ENCODE measurements around the gene TRIOBP.

TRIOBP gene

DNA sequence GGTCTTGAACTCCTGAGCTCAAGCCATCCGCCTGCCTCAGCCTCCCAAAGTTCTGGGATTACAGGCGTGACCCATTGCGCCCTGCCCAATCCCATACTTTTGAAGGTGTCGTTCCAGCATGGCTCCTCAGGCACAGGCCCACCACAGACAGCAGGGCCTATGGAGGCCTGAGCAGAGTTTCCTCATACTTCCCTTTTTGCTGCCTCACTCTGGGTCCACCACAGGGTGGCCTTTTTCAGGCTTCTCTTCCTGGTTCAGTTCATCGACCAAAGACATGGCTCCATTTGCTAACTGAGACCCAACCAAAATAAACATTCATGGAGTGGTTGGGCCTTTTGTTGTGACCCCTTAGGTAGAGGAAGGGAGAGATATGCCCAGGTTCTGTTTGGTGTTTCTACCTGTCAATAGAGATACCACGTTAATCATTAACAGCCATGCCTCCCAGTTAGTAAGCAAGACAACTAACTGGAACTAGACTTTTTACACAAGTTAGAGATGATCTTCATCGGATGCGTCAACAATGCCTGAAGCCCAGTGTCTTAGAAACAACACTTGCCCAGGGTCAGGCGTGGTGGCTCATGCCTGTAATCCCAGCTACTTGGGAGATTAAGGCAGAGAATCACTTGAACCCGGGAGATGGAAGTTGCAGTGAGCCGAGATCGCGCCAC is 35.1 kb downstream of the TRIOBP start:
- no peak for DNase-seq

DNA sequence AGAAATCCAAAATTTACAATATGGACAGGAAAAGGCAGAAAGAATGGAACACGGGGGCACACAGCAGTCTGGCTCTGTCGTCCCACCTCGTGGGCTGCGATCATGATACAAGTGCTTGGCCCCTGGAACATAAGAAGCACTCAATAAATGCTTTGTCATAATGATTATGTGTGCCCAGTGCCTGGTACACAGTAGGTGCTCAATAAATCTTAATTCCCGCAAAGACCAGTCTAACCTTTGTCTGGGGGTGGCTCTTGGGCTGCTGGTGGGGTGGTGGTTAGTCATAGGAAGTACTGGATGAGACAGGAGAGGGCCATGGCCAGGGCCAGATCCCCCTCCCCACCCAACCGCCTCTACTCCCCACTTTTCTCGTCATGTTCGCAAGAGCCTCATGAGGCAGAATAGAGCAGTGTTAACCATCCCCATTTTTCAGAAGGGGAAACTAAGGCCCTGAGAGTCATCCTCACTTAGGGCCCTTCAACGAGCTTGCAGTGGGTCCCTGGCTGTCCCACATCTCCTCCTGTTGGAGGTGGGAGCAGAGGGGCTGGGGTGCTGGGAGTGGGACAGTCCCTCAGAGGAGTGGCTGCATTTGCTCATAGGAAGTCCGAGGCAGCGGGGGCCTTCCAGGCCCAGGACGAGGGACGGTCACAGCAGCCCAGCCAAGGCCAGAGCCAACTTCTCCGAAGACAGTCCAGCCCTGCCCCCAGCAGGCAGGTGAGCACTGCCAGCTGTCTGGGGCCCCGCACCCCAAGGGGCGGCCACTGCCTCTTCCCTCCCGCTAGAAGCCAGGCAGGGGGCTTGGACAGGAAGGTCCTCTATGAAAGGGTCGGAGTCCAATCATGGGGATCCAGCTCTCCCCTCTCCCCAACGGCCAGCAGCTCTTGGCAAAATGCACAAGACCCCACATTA is 36.1 kb downstream of the TRIOBP start:
- no peak for DNase-seq

DNA sequence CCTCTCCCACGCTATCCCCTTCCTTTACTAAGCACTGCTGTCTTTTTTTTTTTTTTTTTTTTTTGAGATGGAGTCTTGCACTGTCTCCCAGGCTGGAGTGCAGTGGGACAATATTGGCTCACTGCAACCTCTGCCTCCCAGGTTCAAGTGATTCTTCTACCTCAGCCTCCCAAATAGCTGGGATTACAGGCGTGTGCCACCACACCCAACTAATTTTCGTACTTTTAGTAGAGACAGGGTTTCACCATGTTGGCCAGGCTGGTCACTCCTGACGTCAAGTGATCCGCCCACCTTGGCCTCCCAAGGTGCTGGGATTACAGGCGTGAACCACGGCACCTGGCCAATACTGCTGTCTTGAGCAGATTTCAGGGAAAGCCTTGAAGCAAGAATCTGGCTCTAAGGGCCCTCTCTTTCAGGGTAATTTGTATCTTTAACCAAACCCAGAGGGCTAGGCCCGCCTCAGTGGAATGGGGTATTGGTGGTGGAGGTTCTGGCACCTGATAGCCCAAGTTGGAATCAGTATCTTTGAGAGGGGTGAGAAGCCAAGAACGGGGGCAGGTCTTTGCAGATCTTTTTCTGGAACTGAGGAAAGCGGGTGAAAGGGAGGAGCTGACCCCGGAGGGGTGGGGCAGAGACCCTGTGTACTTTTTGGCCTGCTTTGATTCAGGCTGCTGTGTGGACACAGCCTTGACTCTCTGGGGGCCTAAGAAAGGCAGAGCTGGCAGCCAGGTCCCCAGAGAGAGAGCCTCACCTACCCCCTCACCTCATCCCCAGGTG is 37.0 kb downstream of the TRIOBP start:
- DNase-seq = no peak

DNA sequence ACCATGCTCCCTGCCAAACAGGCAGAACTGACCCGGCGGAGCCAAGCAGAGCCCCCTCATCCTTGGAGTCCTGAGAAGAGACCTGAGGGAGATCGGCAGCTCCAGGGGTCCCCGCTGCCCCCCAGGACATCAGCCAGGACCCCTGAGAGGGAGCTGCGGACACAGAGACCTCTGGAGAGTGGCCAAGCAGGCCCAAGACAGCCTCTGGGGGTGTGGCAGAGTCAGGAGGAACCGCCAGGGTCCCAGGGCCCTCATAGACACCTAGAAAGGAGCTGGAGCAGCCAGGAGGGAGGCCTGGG is 37.5 kb downstream of the TRIOBP start:
- DNase-seq = no peak

DNA sequence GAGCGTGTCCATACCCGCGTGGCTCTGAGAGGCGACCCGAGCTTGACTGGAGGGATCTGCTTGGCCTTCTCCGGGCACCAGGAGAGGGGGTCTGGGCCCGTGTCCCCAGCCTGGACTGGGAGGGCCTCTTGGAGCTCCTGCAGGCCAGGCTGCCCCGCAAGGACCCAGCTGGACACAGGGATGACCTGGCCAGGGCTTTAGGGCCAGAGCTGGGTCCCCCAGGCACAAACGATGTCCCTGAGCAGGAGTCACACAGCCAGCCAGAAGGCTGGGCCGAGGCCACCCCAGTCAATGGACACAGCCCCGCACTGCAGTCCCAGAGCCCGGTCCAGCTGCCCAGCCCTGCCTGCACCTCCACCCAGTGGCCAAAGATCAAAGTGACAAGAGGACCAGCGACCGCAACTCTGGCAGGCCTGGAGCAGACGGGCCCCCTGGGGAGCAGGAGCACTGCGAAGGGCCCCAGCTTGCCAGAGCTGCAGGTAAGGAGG is 38.2 kb downstream of the TRIOBP start:
- no peak for DNase-seq

DNA sequence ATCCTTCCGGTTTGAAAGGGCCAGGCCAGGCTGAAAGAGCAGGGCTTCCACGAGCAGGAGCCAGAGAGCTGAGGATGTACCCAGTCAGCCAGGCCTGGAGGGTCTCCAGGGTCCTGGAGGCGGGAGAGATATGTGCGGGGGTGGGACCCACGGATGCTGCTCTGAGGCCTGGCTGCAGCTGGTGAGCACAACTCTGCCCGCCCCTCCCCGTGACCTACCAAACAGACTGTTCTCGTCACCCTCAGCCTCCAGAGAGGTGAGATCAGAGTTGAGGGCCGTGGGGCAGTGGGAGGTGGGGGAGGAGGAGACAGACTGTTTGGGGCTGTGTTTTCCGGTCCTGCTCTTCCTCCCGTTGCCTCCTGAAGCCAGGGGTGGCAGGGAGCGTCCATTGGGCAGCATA is 42.2 kb downstream of the TRIOBP start:
- no peak for DNase-seq

DNA sequence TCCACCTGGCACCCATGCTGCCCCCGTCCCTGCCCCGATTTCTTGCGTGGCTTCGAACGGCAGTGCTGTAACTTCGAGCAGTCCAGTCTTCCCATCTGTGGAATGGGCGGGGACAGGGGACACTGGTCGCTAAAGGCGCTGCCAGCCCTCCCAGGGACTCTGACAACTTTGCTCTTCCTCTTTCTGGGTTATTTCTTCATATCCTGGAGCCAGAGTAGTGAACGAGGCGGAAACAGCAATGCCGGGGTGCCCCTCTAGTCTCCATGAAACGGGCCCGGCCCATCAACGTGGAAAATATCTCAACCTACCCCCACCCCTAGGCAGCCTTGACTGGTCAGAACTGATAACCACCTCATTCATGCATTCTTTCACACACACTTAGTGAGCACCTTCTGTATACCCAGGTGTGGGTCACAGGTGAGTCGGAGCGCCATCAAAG is 42.8 kb downstream of the TRIOBP start:
- no peak for DNase-seq

DNA sequence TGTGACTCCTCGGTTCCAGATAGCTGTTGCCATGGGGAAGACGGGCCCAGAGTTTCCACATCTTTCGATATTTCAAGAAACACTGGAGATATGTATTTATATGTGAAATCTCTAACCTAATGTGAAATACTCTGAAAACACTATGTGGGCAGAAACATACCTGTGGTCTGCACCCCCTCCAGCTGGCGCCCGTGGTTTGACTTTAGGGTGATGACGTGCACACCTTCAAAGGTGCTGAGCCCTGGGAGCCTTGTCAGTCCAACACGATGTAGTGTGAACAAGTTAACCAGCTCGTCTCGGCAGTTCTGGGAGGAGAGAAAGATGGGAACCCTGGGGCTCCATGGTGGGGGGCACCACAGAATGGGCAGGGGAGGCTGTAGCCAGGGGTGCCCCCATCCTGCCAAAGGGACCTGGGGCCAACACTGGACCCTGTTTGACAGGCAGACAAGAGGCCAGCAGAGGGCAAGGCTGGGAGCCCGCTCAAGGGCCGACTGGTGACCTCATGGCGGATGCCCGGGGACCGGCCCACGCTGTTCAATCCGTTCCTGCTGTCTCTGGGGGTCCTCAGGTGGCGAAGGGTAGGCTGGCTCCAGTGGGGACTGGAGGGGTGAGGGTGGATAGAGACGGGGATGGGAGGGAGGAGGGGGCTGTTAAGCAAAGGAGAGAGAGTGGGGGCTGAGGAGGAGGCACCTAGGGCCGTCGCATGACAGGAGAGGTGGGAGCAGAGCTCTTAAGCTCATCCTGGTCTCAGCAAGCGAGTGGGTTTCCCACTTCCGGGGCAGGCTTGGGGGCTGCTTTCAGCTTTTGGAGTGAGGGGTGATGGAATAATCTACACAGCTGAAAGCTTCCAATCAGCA is 43.8 kb downstream of the TRIOBP start:
- no peak for DNase-seq

DNA sequence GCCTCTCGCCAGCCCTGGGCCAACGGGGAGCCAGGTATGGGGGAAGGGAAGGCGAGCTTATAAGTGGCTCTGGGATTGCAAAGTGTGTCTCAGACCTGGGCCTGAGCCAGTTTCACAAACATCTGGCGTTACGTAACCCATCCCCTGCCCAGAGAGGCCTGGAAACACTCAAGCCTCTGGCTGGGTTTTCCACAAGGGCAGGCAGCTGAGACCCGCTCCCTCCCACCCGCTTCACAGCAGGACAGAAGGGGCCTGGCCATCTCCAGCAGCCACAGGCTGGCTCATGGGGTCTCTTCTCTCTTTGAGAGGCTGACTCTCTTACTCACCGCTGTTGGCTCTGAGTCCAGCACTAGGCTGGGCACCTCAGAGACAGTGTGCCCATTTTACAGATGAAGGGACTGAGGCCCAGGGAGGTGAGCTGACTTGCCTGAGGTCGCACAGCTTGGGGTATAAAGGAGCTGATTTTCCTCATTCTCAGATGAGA is 44.5 kb downstream of the TRIOBP start:
- DNase-seq = no peak

DNA sequence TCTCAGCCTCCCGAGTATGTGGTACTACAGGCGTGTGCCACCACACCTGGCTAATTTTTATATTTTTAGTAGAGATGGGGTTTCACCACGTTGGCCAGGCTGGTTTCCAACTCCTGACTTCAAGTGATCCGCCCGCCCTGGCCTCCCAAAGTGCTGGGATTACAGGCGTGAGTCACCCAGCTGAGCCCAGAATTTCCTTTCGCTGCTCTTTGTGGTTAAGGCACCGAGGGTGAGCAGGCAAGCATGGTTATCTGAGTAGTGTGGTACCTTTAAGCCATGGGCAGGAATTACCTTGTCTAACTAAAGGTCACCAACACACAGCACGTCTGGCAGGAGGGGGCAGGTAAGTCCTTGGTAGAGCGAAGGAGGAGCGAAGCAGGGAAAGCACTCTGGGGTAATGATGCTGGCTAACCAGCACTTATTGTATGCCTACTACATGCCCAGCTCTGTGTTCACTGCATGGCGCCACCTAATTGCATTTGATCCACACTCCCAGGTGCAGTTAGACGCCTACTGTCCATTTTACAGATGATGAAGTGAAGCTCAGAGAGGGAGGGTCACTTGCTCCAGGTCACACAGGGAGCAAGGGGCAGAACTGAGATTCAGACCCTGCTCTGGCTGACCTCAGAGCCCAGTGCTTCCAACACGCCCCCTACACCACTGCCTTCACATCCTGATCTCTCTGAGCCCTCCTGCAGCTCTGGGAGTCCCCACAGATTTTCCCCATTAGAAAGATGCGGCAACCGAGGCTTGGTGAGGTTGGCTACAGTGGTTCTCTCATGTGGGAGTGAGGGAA is 45.7 kb downstream of the TRIOBP start:
- DNase-seq = no peak

DNA sequence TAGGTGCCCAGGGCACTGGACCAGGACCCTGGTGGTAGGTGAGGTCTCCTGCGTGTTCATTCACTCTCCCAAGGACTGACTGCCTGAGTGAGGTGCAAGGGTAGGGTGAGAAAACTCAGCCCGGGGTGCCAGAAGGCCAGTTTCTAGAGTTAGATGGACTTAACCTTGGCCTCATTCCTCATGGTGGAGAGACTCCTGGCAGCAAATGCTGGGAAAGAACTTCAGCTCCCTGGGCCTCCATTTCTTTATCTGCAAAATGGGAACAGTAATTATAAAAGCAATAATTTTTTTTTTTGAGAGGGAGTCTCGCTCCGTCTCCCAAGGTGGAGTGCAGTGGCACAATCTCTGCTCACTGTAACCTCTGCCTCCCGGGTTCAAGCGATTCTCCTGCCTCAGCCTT is 47.7 kb downstream of the TRIOBP start:
- no peak for DNase-seq

DNA sequence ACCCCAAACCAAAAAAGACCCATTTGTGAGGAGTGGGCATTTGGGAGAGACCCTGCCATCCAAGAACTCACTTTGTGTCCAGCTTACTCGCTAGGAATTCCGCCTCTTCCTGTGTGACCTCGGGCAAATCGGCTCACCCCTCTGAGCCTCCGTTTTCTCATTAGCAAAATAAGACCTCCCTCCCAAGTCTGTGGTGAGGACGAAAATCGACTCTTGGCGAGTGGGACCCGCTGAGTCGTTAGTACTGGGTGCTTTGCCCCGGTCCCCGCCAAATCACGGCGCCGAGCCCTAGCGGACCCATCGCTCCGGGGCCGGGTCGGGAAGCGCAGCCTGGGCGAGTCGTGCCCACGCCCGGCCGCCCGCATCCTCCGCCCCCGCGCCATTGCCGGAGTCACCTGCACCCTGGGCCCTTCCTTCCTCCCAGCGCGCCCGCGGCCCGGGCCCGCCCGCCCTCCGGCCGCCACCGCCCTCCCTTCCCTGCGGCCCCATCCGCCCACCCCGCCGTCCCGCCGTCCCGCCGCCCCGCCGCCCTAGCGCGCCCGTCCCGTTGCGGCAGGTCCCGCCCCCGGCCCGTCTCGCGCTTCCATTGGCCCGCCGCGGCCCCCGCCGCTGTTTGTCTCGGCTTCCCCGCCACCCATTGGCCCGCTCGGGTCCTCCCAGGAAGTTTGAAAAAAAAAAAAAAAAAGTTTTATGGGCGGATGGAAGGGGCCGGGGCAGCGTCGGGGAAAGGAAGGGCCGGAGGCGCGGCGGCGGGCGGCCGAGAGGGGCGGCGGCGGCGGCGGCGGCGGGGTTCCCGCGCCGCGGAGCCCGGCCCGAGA is 48.9 kb downstream of the TRIOBP start:
- peak; percentile 84 for DNase-seq

DNA sequence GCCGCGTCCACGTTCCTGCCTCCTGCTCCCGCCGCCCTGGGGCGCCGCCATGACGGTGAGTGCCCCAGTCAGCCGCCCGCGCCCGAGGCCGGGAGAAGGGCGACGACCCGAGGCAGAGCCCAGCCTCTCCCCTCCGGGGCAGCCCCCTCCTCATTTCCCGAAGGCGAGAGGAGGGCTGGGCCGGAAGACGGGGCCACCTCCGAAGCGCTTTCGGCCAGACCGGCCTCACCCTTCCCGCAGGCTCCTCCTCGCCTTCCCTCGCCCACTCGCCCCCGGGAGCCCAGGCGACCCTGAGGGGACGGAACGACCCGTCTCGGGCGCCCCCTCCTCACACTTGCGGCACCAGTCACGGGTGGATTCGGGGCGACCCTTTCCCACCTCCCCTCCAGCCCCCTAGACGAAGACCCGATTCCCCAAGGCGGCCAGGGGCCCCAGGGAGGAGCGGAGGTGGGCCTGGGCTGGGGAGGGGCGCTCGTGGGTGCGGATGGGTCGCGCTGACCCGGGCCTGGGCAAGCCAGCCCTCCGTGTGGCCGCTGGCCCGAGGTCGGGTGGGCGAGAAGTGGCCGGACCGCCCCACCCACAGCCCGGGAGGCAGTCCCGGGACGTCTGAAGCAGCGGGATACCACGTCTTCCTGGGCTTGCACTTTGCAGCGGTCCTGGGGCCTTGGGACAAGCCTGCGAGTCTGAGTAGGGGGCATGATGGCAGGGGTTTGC is 49.7 kb downstream of the TRIOBP start:
- peak; percentile 14 for DNase-seq

DNA sequence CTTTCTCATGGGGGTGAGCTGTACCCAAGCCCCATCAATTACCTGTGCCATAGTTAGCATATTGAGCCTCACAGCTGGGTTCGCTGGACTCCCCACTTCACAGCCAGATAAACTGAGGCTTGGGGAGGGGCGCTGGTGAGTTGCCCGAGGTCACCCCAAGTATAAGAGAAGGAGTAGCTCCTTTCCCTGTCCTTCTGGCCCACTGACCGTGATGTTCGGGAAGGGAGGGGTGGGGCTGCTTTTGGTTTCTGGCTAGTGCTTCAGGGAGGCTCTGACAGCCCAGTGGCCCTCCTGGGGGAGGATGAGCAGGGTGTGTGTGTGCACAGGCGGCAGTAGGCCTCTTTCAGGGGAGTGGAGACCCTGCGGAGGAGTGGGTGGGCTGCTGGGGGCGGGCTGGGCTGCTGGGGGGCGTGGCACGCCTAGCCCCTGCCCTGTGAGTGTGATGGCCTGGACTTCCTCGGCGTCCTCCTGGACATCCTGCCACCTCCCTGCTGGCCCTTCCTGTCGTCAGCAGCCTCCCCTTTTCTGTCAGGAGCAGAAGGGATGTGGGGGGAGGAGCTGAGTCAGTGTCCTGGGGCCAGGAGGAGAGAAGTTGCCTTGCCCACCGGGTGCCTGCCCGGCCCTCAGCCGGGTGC is 50.3 kb downstream of the TRIOBP start:
- DNase-seq = no peak

DNA sequence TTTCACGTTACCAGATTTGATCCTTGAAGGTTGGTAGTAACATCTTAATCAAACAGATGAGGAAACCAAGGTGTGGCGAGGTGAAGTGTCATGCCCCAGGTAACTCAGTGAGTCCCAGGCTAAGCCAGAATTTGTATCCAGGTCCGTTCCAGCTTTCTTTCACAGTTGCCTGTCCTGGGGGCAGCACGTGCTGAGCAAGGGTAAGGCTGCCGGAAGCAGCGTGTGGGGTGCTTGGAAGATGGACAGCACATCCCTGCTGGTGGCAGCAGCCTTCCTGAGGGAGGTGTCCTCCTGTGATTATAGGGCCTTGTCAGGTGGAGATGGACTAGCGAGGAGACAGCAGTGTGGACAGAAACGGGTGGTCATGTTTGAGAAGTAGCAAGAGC is 50.9 kb downstream of the TRIOBP start:
- no peak for DNase-seq

DNA sequence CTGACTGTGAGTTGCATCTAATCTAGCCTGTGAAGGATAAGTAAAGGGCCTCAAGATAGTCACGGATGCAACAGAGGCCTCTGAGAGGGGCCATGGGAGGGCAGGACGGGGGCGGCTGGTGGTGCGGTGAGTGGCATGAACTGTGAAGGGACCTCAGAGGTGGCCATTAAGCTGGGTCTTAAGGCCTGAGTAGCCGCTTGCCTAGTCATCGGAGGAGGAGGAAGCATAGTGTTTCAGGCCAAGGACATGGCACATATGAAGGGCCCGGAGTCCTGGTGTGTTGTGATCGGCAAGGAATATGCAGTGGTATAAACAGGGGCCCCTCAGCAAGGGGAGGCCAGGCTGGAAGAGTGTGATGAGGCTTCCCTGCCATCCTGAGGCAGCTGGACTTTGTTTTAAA is 51.8 kb downstream of the TRIOBP start:
- DNase-seq = no peak

DNA sequence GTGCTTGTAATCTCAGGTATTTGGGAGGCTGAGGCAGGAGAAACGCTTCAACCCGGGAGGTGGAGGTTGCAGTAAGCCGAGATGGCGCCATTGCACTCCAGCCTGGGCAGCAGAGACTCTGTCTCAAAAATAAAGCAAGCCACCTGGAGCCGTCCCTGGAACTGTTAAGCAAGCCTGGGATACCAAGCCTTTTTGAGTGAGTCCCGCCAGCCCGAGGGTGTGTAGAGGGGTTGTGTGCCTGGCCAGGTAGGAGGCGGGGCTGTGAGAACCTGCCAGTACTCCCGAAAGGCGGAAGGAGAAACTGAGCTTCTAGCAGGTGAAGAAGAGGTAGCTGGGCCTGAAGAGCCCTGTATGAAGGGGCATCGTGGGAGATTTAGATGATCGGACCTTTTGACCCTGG is 52.4 kb downstream of the TRIOBP start:
- DNase-seq = no peak

DNA sequence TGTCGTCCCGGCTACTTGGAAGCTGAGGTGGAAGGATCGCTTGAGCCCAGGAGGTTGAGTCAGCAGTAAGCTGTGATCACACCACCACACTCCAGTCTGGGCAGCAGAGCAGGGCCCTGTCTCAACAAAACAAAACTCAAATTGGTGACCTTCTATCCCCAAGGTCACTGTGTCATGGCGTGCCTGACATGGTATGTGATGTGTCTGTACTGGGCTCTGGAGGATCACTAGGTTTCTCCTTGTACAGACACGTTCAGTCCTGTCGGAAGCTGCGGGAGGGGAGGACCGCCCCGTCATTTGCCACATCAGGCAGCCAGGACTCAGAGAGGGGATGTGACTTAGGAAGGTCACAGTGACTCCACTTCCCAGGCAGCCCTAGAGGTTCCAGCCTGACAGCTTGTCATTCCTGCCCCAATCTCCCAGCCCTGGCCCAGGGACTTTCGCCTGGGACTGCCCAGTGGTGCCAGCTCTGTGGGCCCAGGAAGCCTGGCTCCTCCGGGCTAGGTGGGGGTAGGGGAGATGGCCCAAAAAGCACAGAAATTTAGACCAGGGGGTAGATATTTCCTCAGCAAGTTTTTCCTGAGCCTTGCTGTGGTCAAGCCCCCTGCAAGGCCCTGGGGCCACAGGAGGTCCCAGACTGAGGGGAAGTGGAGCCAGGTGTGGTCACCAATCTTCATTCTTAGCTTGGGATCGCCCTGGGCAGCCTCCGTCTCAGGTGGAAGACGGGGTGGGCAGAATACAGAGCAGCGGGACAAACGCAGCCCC is 53.2 kb downstream of the TRIOBP start:
- DNase-seq = no peak
